Astrocyte of the spinal cord (primary cell): ENCODE results near the gene IPP.
"Not testable (repeated sequence)": the region's sequence is repeated elsewhere in the genome, so short reads cannot be mapped to it uniquely, and the experiment has no call there.

Experiments used
- DNase-seq: peaks from one replicate; pipeline ENCODE4 v3.0.0; 2011; ENCODE audit warnings: low read depth, low spot score
- H3K4me3 ChIP-seq: 2 replicates; pipeline ENCODE4 v1.5.1; 2011; ENCODE audit warnings: low read depth, mild to moderate bottlenecking, low read length, moderate library complexity
- CTCF ChIP-seq: IDR thresholded peaks from 2 replicates; pipeline ENCODE4 v1.5.1; 2012; ENCODE audit warnings: low read depth, mild to moderate bottlenecking, low read length, inconsistent platforms
- in situ Hi-C: cut with HindIII; loops from 2 replicates; pipeline ENCODE4 v1.10.0; 2017; ENCODE audit warnings: low sequenced_read_pairs

The IPP gene

GRCh38 chr1:45746922-45747321, 3.5 kb downstream of the IPP start:
- in situ Hi-C loops: no loop called here
- no peak overlapping the region for H3K4me3 ChIP-seq
- TF ChIP-seq CTCF: no peak
- no peak for DNase-seq

GRCh38 chr1:45739641-45740156, 10.8 kb downstream of the IPP start:
- H3K4me3 ChIP-seq, DNase-seq, in situ Hi-C loops: not testable (repeated sequence)

- H3K4me3 ChIP-seq: no peak overlapping the region
- no peak for TF ChIP-seq CTCF
- in situ Hi-C loops: no loop called here
- no peak for DNase-seq
Measured at GRCh38 chr1:45739137-45739536, 11.3 kb downstream of the IPP start.

- DNase-seq: no peak
- H3K4me3 ChIP-seq: no peak overlapping the region
- in situ Hi-C loops: no loop called here
- no peak for TF ChIP-seq CTCF
Measured at GRCh38 chr1:45730780-45731319, 19.6 kb downstream of the IPP start.

GRCh38 chr1:45730075-45730779, 20.2 kb downstream of the IPP start:
- DNase-seq: no peak
- in situ Hi-C loops: no loop called here
- H3K4me3 ChIP-seq: no peak overlapping the region
- TF ChIP-seq CTCF: no peak

GRCh38 chr1:45726007-45726406, 24.4 kb downstream of the IPP start:
- in situ Hi-C loops, H3K4me3 ChIP-seq, DNase-seq: not testable (repeated sequence)

GRCh38 chr1:45723248-45723930, 27.1 kb downstream of the IPP start:
- in situ Hi-C loops: no loop called here
- no peak for TF ChIP-seq CTCF
- DNase-seq: no peak
- H3K4me3 ChIP-seq: no peak overlapping the region
